NCI-H774 (cell line): ENCODE measurements around the gene KIAA1755.

Experiments used
- DNase-seq: peaks from one replicate; lab custom pipeline; 2025; lab: John Stamatoyannopoulos, UW

The KIAA1755 gene

DNA sequence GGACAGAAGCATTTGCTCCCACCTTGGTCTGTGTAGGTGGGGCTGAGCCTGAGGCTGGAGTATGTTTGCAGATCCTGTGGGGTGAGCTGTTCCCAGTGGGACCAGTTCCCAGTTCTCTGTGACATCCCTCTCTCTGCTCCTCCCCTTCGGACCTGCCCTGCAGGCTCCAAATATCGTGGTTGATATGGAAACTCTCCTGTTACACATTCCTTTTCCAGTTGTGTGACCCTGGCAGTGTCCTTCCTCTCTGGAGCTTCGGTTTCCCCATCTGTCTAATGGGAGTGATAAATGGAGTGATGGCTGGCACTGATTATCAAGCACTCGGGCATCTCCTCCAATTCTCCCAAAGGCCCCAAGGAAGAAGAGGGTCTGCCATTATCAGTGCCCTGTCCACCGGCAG, 79.8 kb downstream of the KIAA1755 start:
- DNase-seq = no peak

DNA sequence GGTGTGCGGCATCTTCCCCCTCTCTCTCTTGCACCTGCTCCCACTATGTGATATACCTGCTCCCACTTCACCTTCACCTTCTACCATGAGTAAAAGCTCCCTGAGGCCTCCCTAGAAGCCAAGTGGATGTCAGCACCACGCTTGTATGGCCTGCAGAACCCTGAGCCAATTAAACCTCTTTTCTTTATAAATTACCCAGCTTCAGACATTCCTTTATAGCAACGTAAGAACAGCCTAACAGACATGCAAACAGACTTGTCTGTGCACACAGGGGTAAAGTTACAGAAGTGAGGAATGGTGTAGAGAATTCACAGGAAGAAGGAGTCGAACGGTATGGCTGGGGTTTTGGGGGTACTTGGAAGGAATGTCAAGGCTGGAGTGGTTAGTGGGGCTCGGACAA, 80.7 kb downstream of the KIAA1755 start:
- no peak for DNase-seq

DNA sequence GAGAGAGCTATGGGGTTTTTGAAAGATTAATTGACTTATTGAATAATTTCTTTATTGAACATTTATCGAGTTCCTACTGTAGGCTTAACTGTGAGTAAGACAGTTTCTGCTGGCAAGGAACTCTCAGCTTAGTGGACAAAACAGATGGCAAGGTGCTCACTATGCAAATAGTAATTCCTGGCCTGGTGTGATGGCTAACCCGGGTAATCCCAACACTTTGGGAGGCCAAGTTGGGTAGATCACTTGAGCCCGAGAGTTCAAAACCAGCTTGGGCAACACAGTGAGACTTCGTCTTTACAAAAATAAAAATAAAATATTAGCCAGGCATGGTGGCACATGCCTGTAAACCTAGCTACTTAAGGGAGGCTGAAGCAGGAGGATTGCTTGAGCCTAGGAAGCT, 82.0 kb downstream of the KIAA1755 start:
- DNase-seq = no peak

DNA sequence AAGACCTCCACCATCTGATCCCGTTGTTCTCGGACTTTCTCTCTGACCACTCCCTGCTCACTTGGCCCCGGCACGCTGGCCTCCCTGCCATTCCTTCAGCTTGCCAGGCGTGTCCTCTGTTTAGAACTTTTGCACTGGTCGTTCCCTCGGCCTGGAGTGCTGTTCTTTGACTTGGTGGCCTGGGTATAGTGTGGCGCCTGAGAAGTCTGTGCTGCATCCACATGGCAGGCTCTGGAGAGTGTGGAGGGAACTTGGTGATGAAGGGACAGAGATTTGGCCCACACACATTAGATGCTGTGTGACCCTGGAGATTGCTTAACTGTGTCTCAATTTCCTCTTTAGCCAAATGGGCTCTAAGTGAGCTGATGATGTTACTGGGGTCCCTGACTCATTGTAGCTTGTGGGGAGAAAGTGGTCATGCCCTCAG, 82.5 kb downstream of the KIAA1755 start:
- no peak for DNase-seq

DNA sequence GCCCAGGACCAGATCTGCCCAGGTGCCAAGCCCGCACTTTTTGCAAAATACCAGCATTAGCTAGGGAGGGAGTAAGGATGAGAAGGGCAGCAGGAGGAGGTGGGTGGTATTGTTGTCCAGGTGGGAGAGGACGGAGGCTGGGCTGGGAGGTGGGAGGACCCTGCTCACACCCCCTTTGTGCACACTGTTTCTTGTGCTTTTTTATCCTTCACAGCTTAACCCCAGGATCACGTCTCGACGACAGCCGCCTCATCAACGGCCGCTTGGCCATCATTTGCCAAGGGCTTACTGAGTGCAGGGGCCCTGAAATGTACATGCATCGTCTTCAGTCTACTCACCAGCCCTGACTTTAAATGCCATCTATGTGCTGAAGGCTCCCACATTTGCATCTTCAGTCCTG, 83.3 kb downstream of the KIAA1755 start:
- no peak for DNase-seq

DNA sequence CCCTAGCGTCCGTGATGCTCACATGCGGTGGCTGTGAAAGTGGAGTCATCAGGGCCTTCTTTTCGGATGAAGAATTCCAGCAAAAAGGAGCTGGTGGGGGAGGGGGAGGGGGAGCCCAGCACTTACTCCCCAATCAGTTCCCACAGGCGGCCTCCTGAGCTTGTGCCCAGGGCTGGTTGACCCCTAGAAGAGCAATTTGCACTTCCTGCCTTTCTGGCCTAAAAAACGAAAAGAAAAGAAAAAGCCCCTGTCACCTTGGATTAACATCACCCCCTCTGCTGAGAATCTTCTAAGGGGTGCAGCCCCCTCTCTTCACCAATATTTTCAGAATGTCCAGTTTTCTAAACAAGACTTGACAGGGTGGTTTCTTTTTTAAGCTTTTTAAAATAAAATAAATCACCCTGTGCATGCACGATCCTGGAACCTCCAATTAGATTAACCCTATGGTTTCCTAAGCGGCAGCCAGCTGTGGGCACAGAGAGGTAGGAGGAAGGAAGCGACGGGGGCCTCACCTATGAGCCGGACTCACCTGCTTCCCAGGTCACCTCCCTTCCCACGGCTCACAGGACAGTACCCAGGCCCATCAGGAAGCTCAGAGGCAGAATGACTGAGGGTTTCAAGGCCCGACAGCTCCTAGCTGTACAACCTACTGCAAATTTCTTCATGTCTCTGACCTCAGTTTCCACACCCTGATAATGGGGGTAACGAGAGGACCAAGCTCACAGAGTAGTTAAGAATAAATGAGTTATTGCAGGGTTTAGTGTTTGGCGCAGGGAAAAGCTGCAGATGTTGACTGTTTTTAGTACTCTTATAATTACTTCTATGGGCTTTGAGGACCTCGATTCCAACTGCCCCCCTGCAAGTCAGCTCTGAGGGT, 85.0 kb downstream of the KIAA1755 start:
- DNase-seq = no peak

DNA sequence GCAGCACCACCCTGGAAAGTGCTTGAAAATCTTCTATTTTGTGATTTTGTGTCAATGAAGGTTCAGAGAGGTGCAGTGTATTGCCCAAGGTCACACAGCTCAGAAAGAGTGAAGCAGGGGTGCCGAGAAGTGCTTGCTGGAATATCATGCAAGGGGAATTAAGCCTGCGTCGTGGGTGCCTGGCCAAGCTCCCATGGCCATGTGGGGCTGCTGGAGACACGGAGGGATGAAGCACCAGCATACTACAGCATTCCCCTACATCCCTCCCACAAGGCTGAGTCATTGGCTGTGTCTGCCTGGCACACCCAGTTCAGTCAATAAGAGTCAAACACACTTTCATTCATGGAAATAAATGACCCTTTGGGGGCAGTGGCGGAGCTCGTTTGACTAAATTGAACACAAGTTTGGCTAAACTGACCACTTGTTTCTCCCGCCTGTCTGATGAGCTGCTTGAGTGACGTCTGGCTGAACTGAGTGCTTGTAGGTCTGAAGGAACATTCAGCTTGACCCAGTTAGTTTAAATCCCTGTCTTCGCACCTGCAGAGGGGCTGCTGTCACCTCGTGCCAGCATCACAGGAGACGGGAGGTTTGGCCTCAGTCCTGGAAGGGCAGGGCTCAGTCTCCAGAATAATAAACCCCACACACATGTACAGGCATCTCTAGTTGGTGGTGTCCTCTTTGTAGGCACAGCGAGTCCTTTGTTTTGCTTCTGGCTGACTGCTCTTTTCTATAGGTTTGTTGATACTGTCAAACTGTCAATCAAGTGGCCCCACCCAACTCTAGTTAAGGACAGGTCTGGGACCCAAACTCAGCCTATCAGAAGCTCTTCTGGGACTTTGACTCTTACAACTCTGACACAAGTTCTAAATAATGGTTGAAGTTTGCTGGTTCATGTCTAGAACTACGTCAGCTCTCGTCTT, 87.0 kb downstream of the KIAA1755 start:
- DNase-seq = no peak

DNA sequence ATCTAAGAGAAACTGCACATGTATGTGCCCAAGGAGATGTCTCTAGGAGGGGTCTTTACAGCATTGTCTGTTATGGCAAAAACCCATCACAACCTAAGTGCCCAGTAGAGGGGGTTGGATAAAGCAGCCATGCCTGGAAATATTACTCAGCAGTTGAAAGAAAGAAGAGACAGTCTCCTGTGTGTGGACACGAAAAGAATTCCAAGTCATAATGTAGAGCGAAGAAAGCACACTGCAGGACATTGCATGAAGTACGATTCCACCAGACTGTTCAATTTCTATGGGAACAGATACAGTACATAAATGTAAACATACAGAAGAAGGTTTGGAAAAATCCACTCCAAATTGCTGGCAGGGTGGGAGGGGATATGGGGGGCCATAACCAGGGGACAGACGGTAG, 88.1 kb downstream of the KIAA1755 start:
- DNase-seq = no peak

DNA sequence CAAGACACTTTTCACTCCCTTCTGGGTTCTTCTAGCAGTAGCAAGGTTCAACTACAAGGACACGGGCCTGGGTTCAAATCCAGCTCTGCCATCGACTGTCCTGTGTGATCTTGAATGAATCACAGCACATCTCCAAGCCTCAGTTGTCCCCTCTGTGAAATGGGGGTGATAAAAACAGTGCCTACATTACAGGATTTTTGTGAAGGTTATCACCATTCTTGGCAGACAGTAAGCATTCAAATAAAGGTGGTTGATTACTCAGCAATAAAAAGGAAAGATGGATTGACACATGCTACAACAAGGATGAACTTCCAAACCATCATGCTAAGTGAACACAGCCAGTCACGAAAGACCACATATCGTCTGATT, 88.9 kb downstream of the KIAA1755 start:
- DNase-seq = no peak

DNA sequence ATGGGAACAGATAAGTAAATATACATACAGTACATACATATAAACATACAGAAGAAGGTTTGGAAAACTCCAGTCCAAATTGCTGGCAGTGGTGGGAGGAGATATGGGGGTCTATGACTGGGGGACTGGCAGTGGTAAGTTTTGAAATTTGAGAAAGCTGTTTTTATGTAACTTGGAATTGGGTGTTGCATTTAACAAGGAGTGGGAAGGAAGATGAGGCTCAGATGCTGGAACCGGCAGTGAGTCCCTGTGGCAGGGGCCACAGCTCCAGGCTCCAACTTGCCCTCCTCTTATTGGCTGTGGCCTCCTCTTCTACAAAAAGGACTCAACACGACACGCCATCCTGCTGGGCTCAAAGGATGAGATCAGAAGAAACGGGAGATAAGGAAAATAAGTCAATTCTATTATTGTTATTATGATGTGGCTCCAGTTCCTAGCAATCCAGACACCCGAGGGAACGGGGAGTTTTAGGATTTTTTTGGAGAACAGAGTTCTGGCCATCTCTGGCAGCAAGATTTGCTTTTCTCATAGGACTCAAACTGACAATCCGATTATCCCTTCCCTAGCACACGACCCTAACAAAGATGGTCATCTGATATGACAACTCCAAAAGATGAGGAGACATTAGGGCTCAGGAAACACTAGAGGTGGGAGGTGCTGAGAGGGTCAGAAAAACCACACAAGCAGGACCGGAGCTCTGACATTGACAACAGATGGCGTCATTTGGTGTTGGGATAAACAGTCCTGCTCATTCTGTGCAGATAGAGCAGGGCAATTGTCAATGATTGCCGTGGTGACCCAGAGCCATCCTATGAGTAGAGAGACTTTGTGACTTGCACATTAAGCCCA, 89.5 kb downstream of the KIAA1755 start:
- no peak for DNase-seq

DNA sequence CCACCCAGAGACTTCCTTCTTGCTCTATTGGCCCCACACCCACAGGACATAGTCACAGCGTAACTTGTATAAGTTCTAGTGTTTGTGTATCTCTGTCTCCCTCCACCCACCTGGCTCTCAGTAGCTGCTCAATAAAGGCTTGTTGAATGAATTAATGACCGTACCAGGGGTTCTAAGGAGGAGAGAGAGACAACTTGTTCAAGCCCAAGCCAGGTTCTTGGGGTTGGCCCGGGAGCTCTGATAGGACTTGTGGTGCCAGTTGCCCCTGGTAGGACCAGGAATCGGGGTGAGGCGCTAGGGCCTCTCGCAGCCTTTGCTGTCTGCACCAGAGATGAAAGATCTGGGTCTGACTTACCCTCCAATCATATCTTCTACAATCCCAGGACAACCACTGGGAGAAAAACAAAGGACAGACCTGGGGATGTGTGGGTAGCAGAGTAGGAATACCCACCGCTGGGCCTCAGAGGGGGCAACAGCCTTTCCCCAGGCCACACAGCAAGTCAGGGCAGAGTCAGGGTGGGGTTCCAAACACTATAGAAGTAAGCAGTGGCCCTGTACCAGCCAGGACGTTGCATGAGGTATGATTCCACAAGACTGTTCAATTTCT, 90.2 kb downstream of the KIAA1755 start:
- no peak for DNase-seq

DNA sequence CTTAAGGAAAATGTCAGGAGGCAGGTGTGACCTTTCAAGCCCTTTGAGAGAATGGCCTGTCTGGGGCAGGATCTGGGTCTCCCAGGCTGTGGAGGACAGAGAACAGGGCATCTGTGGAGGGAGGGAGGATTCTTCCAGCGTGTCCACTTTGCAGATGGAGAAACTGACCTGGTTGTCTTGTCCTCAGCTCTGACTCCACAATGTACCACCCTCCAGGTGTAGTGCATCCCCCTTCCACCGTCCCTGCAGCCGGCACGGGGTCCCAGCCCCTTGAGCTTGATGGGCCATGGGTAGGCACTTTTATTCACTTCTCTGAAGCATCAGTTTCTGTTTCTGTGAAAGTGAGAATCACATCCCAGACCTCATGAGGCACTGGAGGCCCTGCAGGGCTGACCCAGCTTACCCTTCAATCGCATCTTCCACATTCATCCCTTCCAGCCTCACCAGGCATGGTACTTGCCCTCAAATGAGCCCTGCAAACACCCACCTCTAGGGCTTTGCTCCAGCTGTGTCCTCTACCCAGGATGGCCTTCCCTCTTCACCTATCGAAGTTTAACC, 90.8 kb downstream of the KIAA1755 start:
- no peak for DNase-seq

DNA sequence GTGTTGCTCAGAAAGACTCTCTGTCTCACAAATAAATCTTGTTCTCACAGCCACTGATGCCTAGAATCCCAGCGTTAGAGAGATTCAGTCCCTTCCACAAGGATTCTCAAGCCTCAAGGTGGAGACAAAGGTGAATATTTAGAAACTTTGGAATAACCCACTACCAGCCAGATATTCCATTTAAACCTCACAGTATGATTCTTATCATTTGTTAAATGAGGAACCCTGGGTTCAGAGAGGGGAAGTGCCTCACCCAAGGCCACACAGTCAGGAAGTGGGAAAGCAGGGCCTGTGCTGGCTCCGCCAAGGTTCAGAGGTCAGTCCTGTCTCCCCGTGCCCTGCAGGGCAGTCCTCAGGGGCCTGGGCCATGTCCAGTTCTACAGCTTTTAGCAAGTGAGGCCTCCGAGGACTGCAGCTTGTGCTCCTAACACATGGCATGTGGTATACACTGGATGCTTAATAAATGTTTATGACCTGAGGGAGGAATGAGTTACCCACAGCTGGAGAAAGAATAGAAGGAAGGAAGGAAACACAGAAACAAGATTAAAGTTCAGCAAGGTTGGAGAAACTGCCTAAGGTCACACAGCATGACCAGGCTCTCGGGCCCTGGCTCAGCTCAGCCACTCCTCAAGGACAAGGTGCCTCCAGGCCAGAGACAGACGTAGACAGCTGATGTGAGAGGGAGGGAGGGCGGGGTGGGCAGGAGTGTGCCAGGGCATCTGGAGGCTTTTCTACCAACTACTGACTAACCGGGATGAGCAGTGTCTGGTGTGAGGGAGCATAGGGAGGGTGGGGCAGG, 91.5 kb downstream of the KIAA1755 start:
- DNase-seq = no peak

DNA sequence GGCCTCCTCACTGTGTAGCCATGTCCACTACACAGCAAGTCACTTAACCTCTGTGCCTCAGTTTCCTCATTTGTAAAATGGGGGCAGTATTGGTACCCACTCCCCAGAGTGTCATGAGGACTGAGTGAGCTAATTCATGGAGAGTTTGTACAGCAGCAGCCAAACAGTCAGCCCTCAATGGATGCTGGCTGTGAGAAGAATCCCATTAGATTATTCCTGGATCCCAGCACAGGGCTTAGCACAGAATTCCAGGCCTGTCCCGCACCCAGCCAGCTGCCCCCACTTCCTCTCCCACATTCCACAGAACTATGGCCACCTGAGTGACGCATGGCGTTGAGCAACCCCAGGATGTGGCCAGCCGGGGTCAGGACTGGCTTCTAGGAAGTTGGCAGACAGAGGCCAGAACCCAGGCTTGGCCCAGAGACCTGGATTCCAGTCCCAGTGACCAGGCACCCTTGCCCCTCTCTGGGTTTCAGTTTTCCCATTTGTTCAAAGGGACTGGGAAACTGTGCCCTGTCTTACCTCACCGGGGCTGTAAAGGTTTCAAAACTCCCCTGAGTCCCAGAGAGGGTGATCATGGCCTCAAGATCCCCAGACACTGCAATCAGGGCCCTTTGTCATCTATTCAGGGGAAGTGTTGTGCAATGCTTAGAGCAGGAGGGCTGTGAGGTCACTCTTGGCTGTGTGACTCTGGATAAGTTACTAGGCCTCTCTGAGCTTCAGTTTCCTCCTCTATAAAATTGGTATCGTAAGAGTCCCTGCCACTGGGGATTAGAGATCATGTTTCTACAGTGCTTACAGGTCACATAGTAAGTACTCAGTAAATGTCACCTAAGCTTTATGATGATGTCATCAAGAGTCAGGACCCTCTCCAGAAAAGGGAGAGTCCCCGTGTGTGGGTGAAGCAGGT, 92.4 kb downstream of the KIAA1755 start:
- DNase-seq = no peak

DNA sequence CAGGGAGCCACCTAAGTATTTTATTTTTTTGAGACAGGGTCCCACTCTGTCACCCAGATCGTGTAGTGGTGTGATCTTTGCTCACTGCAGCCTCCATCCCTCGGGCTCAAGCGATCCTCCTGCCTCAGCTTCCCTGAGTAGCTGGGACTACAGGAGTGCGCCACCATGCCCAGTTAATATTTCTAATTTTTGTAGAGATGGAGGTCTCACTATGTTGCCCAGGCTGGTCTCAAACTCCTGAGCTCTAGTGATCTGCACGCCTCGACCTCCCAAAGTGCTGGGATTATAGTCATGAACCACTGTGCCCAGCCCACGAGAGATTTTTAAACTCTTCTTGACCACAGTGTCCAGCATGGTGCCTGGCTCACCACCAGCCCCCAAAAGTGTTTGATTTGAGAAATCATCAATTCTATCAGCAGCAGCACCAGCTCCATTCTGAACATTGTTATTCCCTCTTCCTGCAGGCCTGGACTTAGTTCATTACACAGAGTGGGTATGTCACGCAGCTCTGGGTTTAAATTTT, 93.1 kb downstream of the KIAA1755 start:
- DNase-seq = no peak

DNA sequence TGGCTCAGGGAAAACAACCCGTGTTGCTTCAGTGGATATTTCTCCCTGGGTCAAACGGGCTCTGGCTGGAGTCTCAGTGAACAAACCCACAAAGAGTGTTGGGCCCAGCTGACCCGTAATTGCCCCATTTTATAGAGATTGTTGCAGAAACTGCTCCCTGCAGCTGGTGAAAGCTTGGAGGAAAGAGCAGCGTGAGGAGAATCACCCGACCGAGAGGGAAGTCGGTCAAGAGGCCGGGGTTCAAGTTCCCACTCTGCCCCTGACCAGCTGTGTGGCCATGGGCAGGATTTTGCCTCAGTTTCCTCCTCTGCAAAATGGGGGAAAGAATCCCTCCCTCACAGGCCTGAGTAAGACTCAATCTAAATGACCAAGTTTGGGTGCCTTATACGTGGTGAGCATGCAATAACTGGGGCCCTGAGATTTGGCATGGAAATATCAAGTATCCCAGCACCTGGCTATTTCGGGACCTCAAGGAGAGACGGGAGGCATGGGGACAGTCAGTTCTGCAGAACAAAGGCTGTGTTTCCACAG, 93.8 kb downstream of the KIAA1755 start:
- DNase-seq = no peak

DNA sequence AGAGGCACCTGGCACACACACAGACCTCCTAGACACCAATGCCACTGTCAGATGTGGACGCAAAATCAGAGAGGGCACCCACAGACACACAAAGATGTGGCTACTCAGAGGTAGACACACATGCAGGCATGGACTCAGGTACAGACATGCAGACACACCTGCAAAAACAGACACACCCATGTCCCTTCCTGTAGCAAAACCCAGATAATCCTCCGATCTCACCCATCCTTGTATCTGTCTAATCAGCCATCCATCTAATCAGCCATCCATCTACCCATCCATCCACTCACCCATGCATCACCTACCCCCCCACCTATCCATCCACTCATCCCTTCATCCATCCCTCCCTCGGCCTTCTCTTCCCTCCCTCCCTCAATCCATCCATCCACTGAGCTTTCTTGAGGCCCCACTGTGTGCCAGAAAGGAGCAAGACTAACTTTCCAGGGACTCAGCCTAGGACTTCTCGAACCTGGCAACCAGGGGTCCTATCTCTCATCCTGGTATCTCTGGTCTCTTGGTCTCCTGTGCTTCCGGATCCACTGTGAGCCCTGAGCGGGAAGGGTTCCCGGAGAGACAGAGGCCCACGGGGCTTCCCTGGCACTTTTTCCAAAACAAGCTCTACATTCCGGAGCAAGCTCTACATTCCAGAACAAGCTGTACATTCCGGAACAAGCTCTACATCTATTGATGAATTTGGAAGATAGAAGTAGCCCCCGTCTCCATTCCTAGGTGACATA, 94.4 kb downstream of the KIAA1755 start:
- DNase-seq = no peak
